Tibial artery (tissue), 4 donors: ENCODE results near the gene CORO2B.

ENCODE experiments used
- DNase-seq, 2 donors: peaks; one replicate each; pipeline ENCODE4 v3.0.0-alpha.2; 2019
- H3K27ac ChIP-seq, 2 donors: fragments of 200-600 bp; sonication (generic) in 1 of 2; 1 replicate in 1 of 2; 2 replicates in 1 of 2; pipeline ENCODE4 v1.5.1; 2018 to 2019; ENCODE audit warnings: mild to moderate bottlenecking in 1 of 2
- H3K27me3 ChIP-seq, 2 donors: fragments of 200-600 bp; sonication (generic) in 1 of 2; one replicate each; pipeline versions ENCODE4 v1.5.1 to v1.6.0; 2016 to 2019
- H3K36me3 ChIP-seq, 3 donors: fragments of 200-600 bp; sonication (generic) in 2 of 3; one replicate each; pipeline ENCODE4 v1.5.1; 2016 to 2019; ENCODE audit warnings: mild to moderate bottlenecking in 2 of 3
- H3K4me1 ChIP-seq, 4 donors: fragments of 200-600 bp; sonication (generic) in 2 of 4; 1 replicate in 3 of 4; 2 replicates in 1 of 4; pipeline ENCODE4 v1.5.1; 2016 to 2019
- H3K4me3 ChIP-seq, 2 donors: fragments of 200-600 bp; sonication (generic) in 1 of 2; 1 replicate in 1 of 2; 2 replicates in 1 of 2; pipeline ENCODE4 v1.5.1; 2018 to 2019; ENCODE audit warnings: mild to moderate bottlenecking in 2 of 2
- H3K9me3 ChIP-seq, 3 donors: fragments of 200-600 bp; sonication (generic) in 1 of 3; one replicate each; pipeline ENCODE4 v1.5.1; 2016 to 2019
- intact Hi-C: fragments of 100-400 bp; cut with DNase I; formaldehyde crosslinking; loops from one replicate; pipeline ENCODE4 v1.15.0; 2023; ENCODE audit warnings: low total_unique reads
- TF ChIP-seq, protein P1 (sequence below), 2 experiments: fragments of 200-600 bp in 1 of 2; fragments of 450-650 bp in 1 of 2; IDR thresholded peaks; one replicate each; pipeline ENCODE4 v1.5.1; 2017 to 2019; ENCODE audit warnings: antibody characterized with exemption in 2 of 2, mild to moderate bottlenecking in 1 of 2, moderate library complexity in 1 of 2

The CORO2B gene

DNA sequence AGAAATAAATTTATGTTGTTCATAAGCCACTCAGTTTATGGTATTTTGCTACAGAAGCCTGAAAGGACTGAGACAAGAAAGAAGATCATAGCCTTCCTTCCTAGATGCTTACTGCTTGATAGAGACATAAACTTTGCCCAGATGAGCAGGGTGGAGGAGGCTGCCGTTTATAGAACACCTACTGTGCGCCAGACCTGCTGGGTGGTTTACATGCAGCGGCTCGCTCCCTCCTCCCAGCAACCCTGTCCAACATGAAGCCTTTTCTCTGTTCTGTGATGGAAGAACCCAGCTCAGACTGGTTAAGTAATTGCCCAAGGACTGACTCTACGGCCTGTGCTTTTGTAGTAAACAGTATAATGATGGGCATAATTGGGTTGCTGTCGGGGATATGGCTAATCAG lies 37.0 kb downstream of the CORO2B start:
- TF ChIP-seq, protein P1, sequence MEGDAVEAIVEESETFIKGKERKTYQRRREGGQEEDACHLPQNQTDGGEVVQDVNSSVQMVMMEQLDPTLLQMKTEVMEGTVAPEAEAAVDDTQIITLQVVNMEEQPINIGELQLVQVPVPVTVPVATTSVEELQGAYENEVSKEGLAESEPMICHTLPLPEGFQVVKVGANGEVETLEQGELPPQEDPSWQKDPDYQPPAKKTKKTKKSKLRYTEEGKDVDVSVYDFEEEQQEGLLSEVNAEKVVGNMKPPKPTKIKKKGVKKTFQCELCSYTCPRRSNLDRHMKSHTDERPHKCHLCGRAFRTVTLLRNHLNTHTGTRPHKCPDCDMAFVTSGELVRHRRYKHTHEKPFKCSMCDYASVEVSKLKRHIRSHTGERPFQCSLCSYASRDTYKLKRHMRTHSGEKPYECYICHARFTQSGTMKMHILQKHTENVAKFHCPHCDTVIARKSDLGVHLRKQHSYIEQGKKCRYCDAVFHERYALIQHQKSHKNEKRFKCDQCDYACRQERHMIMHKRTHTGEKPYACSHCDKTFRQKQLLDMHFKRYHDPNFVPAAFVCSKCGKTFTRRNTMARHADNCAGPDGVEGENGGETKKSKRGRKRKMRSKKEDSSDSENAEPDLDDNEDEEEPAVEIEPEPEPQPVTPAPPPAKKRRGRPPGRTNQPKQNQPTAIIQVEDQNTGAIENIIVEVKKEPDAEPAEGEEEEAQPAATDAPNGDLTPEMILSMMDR (IDR thresholded peaks at IDR 0.05), result no peak
- Histone ChIP-seq H3K4me3 (no peak overlapping the region), H3K27me3 (no peaks in the 10 kb centered on the region), H3K9me3 (no peaks in the 10 kb centered on the region), H3K4me1 (peaks cover 0 to 5% (median 1%) of the 10 kb centered on the region in 4 donors), H3K27ac (no peak overlapping the region), H3K36me3 (no peaks in the 10 kb centered on the region)
- intact Hi-C loops, result no loop called here
- no peak for DNase-seq

DNA sequence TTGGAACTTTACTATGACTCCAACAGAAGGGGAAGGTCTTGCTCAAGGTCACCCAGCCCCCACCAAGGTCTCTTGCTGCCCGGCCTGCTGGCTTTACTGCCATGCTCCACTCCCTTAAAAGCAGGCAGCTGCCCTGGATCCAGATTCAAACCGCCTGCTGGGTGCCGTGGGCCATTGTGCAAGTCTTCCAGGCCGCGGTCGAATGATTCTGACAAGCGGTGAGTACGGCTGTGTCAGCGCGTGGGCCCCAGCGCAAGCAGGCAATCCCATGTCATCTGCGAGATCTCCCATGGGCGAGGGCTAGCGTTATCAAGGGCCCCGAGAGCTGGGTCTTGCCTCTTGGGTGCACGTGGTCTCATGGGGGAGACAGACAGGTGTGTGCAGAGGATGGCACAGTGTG lies 37.6 kb downstream of the CORO2B start:
- no peak overlapping the region for H3K4me3 ChIP-seq
- H3K36me3 ChIP-seq, result no peaks in the 10 kb centered on the region
- no peak overlapping the region for H3K27ac ChIP-seq
- H3K4me1 ChIP-seq, result peaks cover 0 to 8% (median 4%) of the 10 kb centered on the region in 4 donors
- H3K9me3 ChIP-seq, result no peaks in the 10 kb centered on the region
- TF ChIP-seq, protein P1 (IDR thresholded peaks at IDR 0.05), result no peak
- H3K27me3 ChIP-seq, result no peaks in the 10 kb centered on the region
- no peak for DNase-seq
- intact Hi-C loops, result no loop called here

DNA sequence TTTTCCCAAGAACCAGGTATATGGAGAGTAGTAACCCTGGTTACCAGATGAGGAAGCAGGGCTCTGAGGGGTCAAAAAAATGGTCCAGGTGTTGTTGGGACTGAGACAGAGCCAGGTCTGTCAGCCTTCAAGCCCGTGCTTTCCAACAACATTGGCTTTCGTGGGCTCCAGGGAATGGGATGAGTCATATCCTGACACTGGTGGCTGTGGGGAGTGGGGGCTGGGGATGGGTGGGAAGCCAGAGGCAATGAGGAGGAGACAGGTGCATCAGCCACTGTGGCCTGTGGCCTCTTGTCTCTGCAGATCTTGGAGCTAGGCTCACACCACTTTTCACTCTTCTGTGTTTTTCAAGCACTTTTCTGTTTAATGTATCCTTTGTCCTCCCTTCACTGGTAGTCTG lies 38.2 kb downstream of the CORO2B start:
- H3K36me3 ChIP-seq, result no peaks in the 10 kb centered on the region
- no peaks in the 10 kb centered on the region for H3K9me3 ChIP-seq
- intact Hi-C loops, result no loop called here
- no peak for DNase-seq
- H3K27me3 ChIP-seq, result no peaks in the 10 kb centered on the region
- no peak overlapping the region for H3K4me3 ChIP-seq
- H3K4me1 ChIP-seq, result peaks cover 0 to 8% (median 4%) of the 10 kb centered on the region in 4 donors
- TF ChIP-seq, protein P1 (IDR thresholded peaks at IDR 0.05), result no peak
- H3K27ac ChIP-seq, result no peak overlapping the region

DNA sequence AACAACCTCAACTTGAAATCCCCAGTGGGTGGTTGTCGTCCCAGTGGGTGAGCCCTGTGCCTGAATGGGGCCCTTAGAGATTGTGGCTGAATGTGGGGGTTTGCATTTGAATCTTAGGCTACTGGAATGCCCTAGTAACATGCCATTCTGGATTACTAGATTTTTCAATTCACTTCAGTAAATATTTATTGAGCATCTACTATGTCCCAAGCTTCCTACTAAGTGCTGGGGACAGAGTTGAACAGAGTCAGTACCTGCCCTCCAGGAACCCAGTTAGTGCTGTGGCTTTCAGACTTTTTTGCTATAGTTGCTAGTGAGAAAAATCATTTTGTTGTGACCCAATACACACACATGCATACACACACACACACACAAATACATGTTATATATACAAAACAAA lies 39.0 kb downstream of the CORO2B start:
- no peak overlapping the region for H3K4me3 ChIP-seq
- no peaks in the 10 kb centered on the region for H3K9me3 ChIP-seq
- TF ChIP-seq, protein P1 (IDR thresholded peaks at IDR 0.05), result no peak
- no peaks in the 10 kb centered on the region for H3K36me3 ChIP-seq
- peaks cover 0 to 8% (median 4%) of the 10 kb centered on the region in 4 donors for H3K4me1 ChIP-seq
- intact Hi-C loops, result no loop called here
- no peaks in the 10 kb centered on the region for H3K27me3 ChIP-seq
- no peak for DNase-seq
- H3K27ac ChIP-seq, result no peak overlapping the region

DNA sequence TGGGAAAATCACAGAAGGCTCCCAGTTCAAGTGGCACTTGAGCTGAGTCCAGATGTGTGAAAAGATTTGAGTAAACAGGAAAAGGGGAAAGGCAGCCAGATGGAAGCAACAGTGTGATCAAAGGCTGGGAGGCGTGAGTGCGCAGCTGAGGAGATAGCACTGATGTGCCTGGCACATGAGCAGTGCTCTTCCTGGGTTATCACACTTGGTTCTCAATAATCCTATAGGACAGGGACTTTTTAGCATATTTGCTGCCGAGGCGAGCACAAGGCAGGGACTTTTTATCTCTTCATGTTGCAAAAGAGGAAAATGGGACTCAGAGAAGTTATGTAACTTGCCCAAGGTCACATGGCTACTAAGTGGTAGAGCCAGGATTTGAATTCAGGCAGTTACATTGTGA lies 39.6 kb downstream of the CORO2B start:
- intact Hi-C loops, result no loop called here
- Histone ChIP-seq H3K27me3 (no peaks in the 10 kb centered on the region), H3K9me3 (no peaks in the 10 kb centered on the region), H3K36me3 (no peaks in the 10 kb centered on the region), H3K4me3 (no peak overlapping the region), H3K4me1 (peaks cover 0 to 8% (median 4%) of the 10 kb centered on the region in 4 donors), H3K27ac (no peak overlapping the region)
- TF ChIP-seq, protein P1 (IDR thresholded peaks at IDR 0.05), result no peak
- DNase-seq, result no peak
